Osteocyte (in vitro differentiated cells): ENCODE measurements around the gene CCDC167. TPM values are rescaled to one million over a fixed set of nuclear protein-coding genes. Genes with fewer than 3 reads are reported as not detected.

ENCODE experiments used
- DNase-seq: peaks from one replicate; pipeline ENCODE4 v3.0.0; 2021; ENCODE audit warnings: mixed read lengths; ENCODE audit not compliant: unreplicated experiment; ENCODE audit errors: extremely low spot score
- H3K27ac Mint-ChIP-seq: one replicate; pipeline ENCODE4 v1.8.0; 2021; ENCODE audit warnings: mild to moderate bottlenecking, mixed read lengths; ENCODE audit not compliant: unreplicated experiment
- H3K27me3 Mint-ChIP-seq: one replicate; pipeline ENCODE4 v1.8.0; 2021; ENCODE audit warnings: mixed read lengths; ENCODE audit not compliant: unreplicated experiment
- H3K36me3 Mint-ChIP-seq: one replicate; pipeline ENCODE4 v1.8.0; 2021; ENCODE audit warnings: mixed read lengths; ENCODE audit not compliant: unreplicated experiment
- H3K4me1 Mint-ChIP-seq: one replicate; pipeline ENCODE4 v1.8.0; 2021; ENCODE audit warnings: mixed read lengths; ENCODE audit not compliant: unreplicated experiment
- H3K4me3 Mint-ChIP-seq: one replicate; pipeline ENCODE4 v1.8.0; 2021; ENCODE audit warnings: mild to moderate bottlenecking, moderate library complexity, mixed read lengths; ENCODE audit not compliant: unreplicated experiment
- H3K9me3 Mint-ChIP-seq: one replicate; pipeline ENCODE4 v1.8.0; 2021; ENCODE audit warnings: mixed read lengths; ENCODE audit not compliant: unreplicated experiment
- CTCF ChIP-seq: fragments of 200-600 bp; sonication (generic); IDR thresholded peaks from 2 replicates; pipeline ENCODE4 v1.5.0; 2021; ENCODE audit warnings: antibody characterized with exemption, mild to moderate bottlenecking, moderate library complexity
- total RNA-seq: library from RNA; stranded (reverse); gene quantifications from 2 replicates; pipeline ENCODE4 v1.2.1, GENCODE V29; 2021

The CCDC167 gene
- total RNA-seq, 1 donor from 2014 or later, result 23.0 TPM

DNA sequence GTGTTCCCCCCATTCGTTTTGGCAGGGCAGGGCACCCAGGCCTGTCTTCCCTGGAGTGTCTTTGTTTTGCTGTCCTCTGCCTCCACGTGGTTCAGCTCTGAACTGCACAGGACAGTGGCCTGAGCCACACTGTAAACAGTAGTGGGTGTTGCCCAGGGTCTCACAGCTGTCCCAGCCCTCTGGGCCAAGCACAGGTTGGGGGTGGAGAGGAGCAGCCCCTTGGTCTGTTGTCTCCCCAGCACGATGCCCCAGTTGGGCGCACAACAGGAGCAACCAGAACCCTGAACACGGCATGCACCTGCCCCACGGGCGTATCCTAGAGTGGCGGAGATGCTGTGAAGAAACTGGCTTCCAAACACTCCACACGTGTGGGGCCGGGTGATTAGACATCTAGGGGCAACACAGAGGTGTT, 14.4 kb downstream of the CCDC167 start:
- H3K36me3 Mint-ChIP-seq, result peaks cover 13% of the 10 kb centered on the region
- DNase-seq, result no peak
- no peaks in the 10 kb centered on the region for H3K27me3 Mint-ChIP-seq
- peaks cover 19% of the 10 kb centered on the region for H3K4me1 Mint-ChIP-seq
- TF ChIP-seq CTCF, result peak; percentile 14
- H3K4me3 Mint-ChIP-seq, result no peak overlapping the region
- no peak overlapping the region for H3K27ac Mint-ChIP-seq
- no peaks in the 10 kb centered on the region for H3K9me3 Mint-ChIP-seq

- no peak for DNase-seq
- no peaks in the 10 kb centered on the region for H3K9me3 Mint-ChIP-seq
- no peak overlapping the region for H3K4me3 Mint-ChIP-seq
- H3K27me3 Mint-ChIP-seq, result no peaks in the 10 kb centered on the region
- H3K4me1 Mint-ChIP-seq, result peaks cover 14% of the 10 kb centered on the region
- TF ChIP-seq CTCF, result no peak
- peaks cover 13% of the 10 kb centered on the region for H3K36me3 Mint-ChIP-seq
- no peak overlapping the region for H3K27ac Mint-ChIP-seq
Measured at GRCh38 chr6:37484786-37485170, 14.9 kb downstream of the CCDC167 start.

- peaks cover 14% of the 10 kb centered on the region for H3K36me3 Mint-ChIP-seq
- peak; percentile 74 for TF ChIP-seq CTCF
- no peak overlapping the region for H3K27ac Mint-ChIP-seq
- no peaks in the 10 kb centered on the region for H3K9me3 Mint-ChIP-seq
- DNase-seq, result no peak
- no peaks in the 10 kb centered on the region for H3K27me3 Mint-ChIP-seq
- H3K4me3 Mint-ChIP-seq, result no peak overlapping the region
- peaks cover 9% of the 10 kb centered on the region for H3K4me1 Mint-ChIP-seq
Measured at GRCh38 chr6:37483917-37484785, 15.5 kb downstream of the CCDC167 start.

- Mint-ChIP-seq H3K27ac (no peak overlapping the region), H3K9me3 (no peaks in the 10 kb centered on the region), H3K4me1 (peaks cover 3% of the 10 kb centered on the region), H3K27me3 (no peaks in the 10 kb centered on the region), H3K4me3 (no peak overlapping the region), H3K36me3 (peaks cover 16% of the 10 kb centered on the region)
- DNase-seq, result no peak
- no peak for TF ChIP-seq CTCF
Measured at GRCh38 chr6:37483252-37483901, 16.3 kb downstream of the CCDC167 start.

GRCh38 chr6:37482606-37483251, 17.0 kb downstream of the CCDC167 start:
- DNase-seq, result no peak
- Mint-ChIP-seq H3K27ac (peak overlapping the region; percentile 47), H3K36me3 (peaks cover 19% of the 10 kb centered on the region), H3K4me3 (no peak overlapping the region), H3K27me3 (no peaks in the 10 kb centered on the region), H3K9me3 (no peaks in the 10 kb centered on the region), H3K4me1 (peaks cover 3% of the 10 kb centered on the region)
- no peak for TF ChIP-seq CTCF
